ENCODE results near the gene DOP1A. TPM values are rescaled to one million over a fixed set of nuclear protein-coding genes. Genes with fewer than 3 reads are reported as not detected.

DOP1A gene
- 33.6 and 50.2 TPM in 2 replicates for total RNA-seq (2014; rRNA removed; shearing (Covaris generic); ENCODE audit: low replicate concordance)

GRCh38 chr6:83067448-83068439 is at the start of gene DOP1A:
TSS of gene DOP1A (plus strand) at chr6:83067671. CDS start at chr6:83096978, 29,307 bp downstream.
- H3K9ac ChIP-seq (ENCODE audit: low read length) = peak within 1 kb of the TSS; percentile 86
- peaks cover 68% of the 10 kb centered on the region for H3K4me1 ChIP-seq (ENCODE audit: low read length)
- no peaks in the 10 kb centered on the region for H3K9me2 ChIP-seq (replicated peaks; ENCODE audit: insufficient read depth, low read length)
- peak; percentile 99 for DNase-seq
- no peaks in the 10 kb centered on the region for H3K9me3 ChIP-seq (ENCODE audit: low read length)
- no peaks in the 10 kb centered on the region for H4K20me1 ChIP-seq (ENCODE audit: insufficient read depth, low read depth, low read length)
- peaks cover 3% of the 10 kb centered on the region; the same call in 1 of the 2 replicates for H3K36me3 ChIP-seq (ENCODE audit: insufficient read depth, low read length)
- no peaks in the 10 kb centered on the region for H3K27me3 ChIP-seq (ENCODE audit: low read length)
- H3K27ac ChIP-seq (ENCODE audit: low read length) = peak within 1 kb of the TSS; percentile 94
- H3K79me2 ChIP-seq (ENCODE audit: low read length) = peaks cover 78% of the 10 kb centered on the region
- H3K4me3 ChIP-seq (ENCODE audit: low read length) = peak within 1 kb of the TSS; percentile 86
- H3K4me2 ChIP-seq (ENCODE audit: low read depth, low read length, poor library complexity, severe bottlenecking) = peak within 1 kb of the TSS; percentile 85
- H2AFZ ChIP-seq (ENCODE audit: low read length) = peak within 1 kb of the TSS; percentile 44

- no peaks in the 10 kb centered on the region for H3K27me3 ChIP-seq (ENCODE audit: low read length)
- no peaks in the 10 kb centered on the region for H3K79me2 ChIP-seq (ENCODE audit: low read length)
- H3K9me3 ChIP-seq (ENCODE audit: low read length) = no peaks in the 10 kb centered on the region
- no peak overlapping the region for H3K4me2 ChIP-seq (ENCODE audit: low read depth, low read length, poor library complexity, severe bottlenecking)
- no peak overlapping the region for H3K27ac ChIP-seq (ENCODE audit: low read length)
- no peak overlapping the region for H2AFZ ChIP-seq (ENCODE audit: low read length)
- no peak overlapping the region for H3K9ac ChIP-seq (ENCODE audit: low read length)
- H3K36me3 ChIP-seq (ENCODE audit: insufficient read depth, low read length) = peaks cover 40% of the 10 kb centered on the region
- no peaks in the 10 kb centered on the region for H4K20me1 ChIP-seq (ENCODE audit: insufficient read depth, low read depth, low read length)
- no peak overlapping the region for H3K4me3 ChIP-seq (ENCODE audit: low read length)
- no peaks in the 10 kb centered on the region for H3K9me2 ChIP-seq (replicated peaks; ENCODE audit: insufficient read depth, low read length)
- no peaks in the 10 kb centered on the region for H3K4me1 ChIP-seq (ENCODE audit: low read length)
- no peak for DNase-seq
These were observed 47.7 kb upstream of the DOP1A start for GRCh38 chr6:83019741-83020140.

- Histone ChIP-seq H3K9me3 (ENCODE audit: low read length) (no peaks in the 10 kb centered on the region; the same call in 1 of the 2 replicates), H4K20me1 (ENCODE audit: insufficient read depth, low read depth, low read length) (no peaks in the 10 kb centered on the region), H2AFZ (ENCODE audit: low read length) (no peak overlapping the region), H3K27ac (ENCODE audit: low read length) (no peak overlapping the region), H3K79me2 (ENCODE audit: low read length) (no peaks in the 10 kb centered on the region), H3K36me3 (ENCODE audit: insufficient read depth, low read length) (peaks cover 44% of the 10 kb centered on the region), H3K27me3 (ENCODE audit: low read length) (no peaks in the 10 kb centered on the region), H3K9ac (ENCODE audit: low read length) (no peak overlapping the region), H3K4me3 (ENCODE audit: low read length) (no peak overlapping the region), H3K4me1 (ENCODE audit: low read length) (no peaks in the 10 kb centered on the region), H3K9me2 (replicated peaks; ENCODE audit: insufficient read depth, low read length) (no peaks in the 10 kb centered on the region), H3K4me2 (ENCODE audit: low read depth, low read length, poor library complexity, severe bottlenecking) (no peak overlapping the region)
- no peak for DNase-seq
These were observed 35.8 kb upstream of the DOP1A start for GRCh38 chr6:83031689-83032088.

GRCh38 chr6:83038246-83038645 is 29.2 kb upstream of the DOP1A start:
- DNase-seq = no peak
- Histone ChIP-seq H3K9me3 (ENCODE audit: low read length) (no peaks in the 10 kb centered on the region; the same call in 1 of the 2 replicates), H2AFZ (ENCODE audit: low read length) (no peak overlapping the region), H4K20me1 (ENCODE audit: insufficient read depth, low read depth, low read length) (no peaks in the 10 kb centered on the region), H3K36me3 (ENCODE audit: insufficient read depth, low read length) (peaks cover 30% of the 10 kb centered on the region), H3K4me3 (ENCODE audit: low read length) (no peak overlapping the region), H3K4me2 (ENCODE audit: low read depth, low read length, poor library complexity, severe bottlenecking) (no peak overlapping the region), H3K9ac (ENCODE audit: low read length) (no peak overlapping the region), H3K27ac (ENCODE audit: low read length) (no peak overlapping the region), H3K79me2 (ENCODE audit: low read length) (peaks cover 9% of the 10 kb centered on the region), H3K9me2 (replicated peaks; ENCODE audit: insufficient read depth, low read length) (no peaks in the 10 kb centered on the region), H3K27me3 (ENCODE audit: low read length) (no peaks in the 10 kb centered on the region), H3K4me1 (ENCODE audit: low read length) (no peaks in the 10 kb centered on the region)

- Histone ChIP-seq H3K9me3 (ENCODE audit: low read length) (no peaks in the 10 kb centered on the region), H3K36me3 (ENCODE audit: insufficient read depth, low read length) (peaks cover 14% of the 10 kb centered on the region; the same call in 1 of the 2 replicates), H3K79me2 (ENCODE audit: low read length) (peaks cover 44% of the 10 kb centered on the region), H3K27me3 (ENCODE audit: low read length) (no peaks in the 10 kb centered on the region), H3K9me2 (replicated peaks; ENCODE audit: insufficient read depth, low read length) (no peaks in the 10 kb centered on the region), H3K4me3 (ENCODE audit: low read length) (no peak overlapping the region), H3K27ac (ENCODE audit: low read length) (no peak overlapping the region), H4K20me1 (ENCODE audit: insufficient read depth, low read depth, low read length) (no peaks in the 10 kb centered on the region), H3K9ac (ENCODE audit: low read length) (no peak overlapping the region), H2AFZ (ENCODE audit: low read length) (no peak overlapping the region), H3K4me2 (ENCODE audit: low read depth, low read length, poor library complexity, severe bottlenecking) (no peak overlapping the region), H3K4me1 (ENCODE audit: low read length) (no peaks in the 10 kb centered on the region)
- DNase-seq = no peak
These were observed 24.9 kb upstream of the DOP1A start for GRCh38 chr6:83042467-83043053.

- Histone ChIP-seq H3K79me2 (ENCODE audit: low read length) (peaks cover 57% of the 10 kb centered on the region), H3K4me1 (ENCODE audit: low read length) (no peaks in the 10 kb centered on the region), H3K27ac (ENCODE audit: low read length) (no peak overlapping the region), H3K9me3 (ENCODE audit: low read length) (no peaks in the 10 kb centered on the region), H3K9ac (ENCODE audit: low read length) (no peak overlapping the region), H3K4me2 (ENCODE audit: low read depth, low read length, poor library complexity, severe bottlenecking) (no peak overlapping the region), H4K20me1 (ENCODE audit: insufficient read depth, low read depth, low read length) (no peaks in the 10 kb centered on the region), H3K9me2 (replicated peaks; ENCODE audit: insufficient read depth, low read length) (no peaks in the 10 kb centered on the region), H2AFZ (ENCODE audit: low read length) (no peak overlapping the region), H3K4me3 (ENCODE audit: low read length) (no peak overlapping the region), H3K36me3 (ENCODE audit: insufficient read depth, low read length) (peaks cover 23% of the 10 kb centered on the region; the same call in 1 of the 2 replicates), H3K27me3 (ENCODE audit: low read length) (no peaks in the 10 kb centered on the region)
- no peak for DNase-seq
These were observed 23.2 kb upstream of the DOP1A start for GRCh38 chr6:83044091-83044768.

- no peak overlapping the region for H3K9ac ChIP-seq (ENCODE audit: low read length)
- no peaks in the 10 kb centered on the region for H4K20me1 ChIP-seq (ENCODE audit: insufficient read depth, low read depth, low read length)
- H3K27ac ChIP-seq (ENCODE audit: low read length) = no peak overlapping the region
- H3K9me2 ChIP-seq (replicated peaks; ENCODE audit: insufficient read depth, low read length) = no peaks in the 10 kb centered on the region
- H3K9me3 ChIP-seq (ENCODE audit: low read length) = no peaks in the 10 kb centered on the region
- H3K4me2 ChIP-seq (ENCODE audit: low read depth, low read length, poor library complexity, severe bottlenecking) = no peak overlapping the region
- no peak overlapping the region for H3K4me3 ChIP-seq (ENCODE audit: low read length)
- no peak overlapping the region for H2AFZ ChIP-seq (ENCODE audit: low read length)
- DNase-seq = no peak
- H3K4me1 ChIP-seq (ENCODE audit: low read length) = no peaks in the 10 kb centered on the region
- no peaks in the 10 kb centered on the region for H3K27me3 ChIP-seq (ENCODE audit: low read length)
- H3K36me3 ChIP-seq (ENCODE audit: insufficient read depth, low read length) = peaks cover 30% of the 10 kb centered on the region; the same call in 1 of the 2 replicates
- H3K79me2 ChIP-seq (ENCODE audit: low read length) = peaks cover 74% of the 10 kb centered on the region
These were observed 20.3 kb upstream of the DOP1A start for GRCh38 chr6:83047065-83047754.
